GM18499 (cell line): ENCODE measurements around the gene TMEM185A.
"Not testable (repeated sequence)": the region's sequence is repeated elsewhere in the genome, so short reads cannot be mapped to it uniquely, and the experiment has no call there.

ENCODE experiments used
- ATAC-seq: cut with Tn5 transposase; IDR thresholded peaks from one replicate; pipeline ENCODE4 v1.9.1; 2021; ENCODE audit warnings: moderate number of reproducible peaks; ENCODE audit not compliant: insufficient read depth, unreplicated experiment

The TMEM185A gene

GRCh38 chrX:149631234-149632165 is at the start of gene TMEM185A:
TMEM185A (minus strand) TSS chrX:149631792; CDS start chrX:149631580, 212 bp downstream.
- no peak for ATAC-seq

DNA sequence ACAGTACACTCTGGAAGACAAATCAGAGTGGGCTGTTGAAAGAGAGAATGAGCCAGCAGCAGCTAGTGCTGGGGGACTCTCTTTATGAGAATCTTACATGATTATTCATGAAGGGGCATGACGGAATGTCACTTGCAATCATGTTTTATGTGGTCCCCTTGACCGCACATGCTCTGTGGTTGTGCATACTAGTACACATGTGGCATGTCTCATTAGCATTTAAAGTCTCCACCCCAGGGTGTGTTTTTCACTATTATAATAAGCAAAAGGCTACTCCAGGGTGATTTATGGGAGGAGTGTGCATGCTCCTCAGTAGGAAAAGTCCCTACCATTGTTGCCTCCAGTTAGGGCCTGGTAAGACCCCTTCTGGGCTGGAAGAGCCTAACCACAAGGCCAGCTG is 49.6 kb upstream of the TMEM185A start:
- no peak for ATAC-seq

- ATAC-seq: not testable (repeated sequence)
Measured at GRCh38 chrX:149679164-149679678, 47.6 kb upstream of the TMEM185A start.

DNA sequence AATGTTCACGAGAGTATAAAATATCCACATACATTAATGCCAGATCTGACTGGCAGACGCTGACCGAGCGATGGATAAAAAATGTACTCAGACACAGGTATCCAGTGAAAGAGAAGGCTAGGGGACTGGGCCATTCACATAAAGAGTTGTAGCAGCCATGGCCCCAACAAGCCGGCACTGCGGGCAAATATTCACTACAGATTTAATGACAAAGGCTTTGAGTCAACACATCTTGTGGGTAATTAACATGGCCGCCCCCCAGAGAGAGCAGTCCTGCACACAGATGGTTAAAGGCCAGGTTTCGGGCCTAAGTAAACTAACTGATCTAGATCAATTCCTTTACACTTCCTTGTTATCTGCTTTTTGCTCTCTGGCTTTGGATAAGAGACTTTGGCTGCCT is 44.0 kb upstream of the TMEM185A start:
- not testable (repeated sequence) for ATAC-seq

GRCh38 chrX:149675088-149675487 is 43.5 kb upstream of the TMEM185A start:
- not testable (repeated sequence) for ATAC-seq

- not testable (repeated sequence) for ATAC-seq
Measured at GRCh38 chrX:149660613-149661012, 29.0 kb upstream of the TMEM185A start.

- not testable (repeated sequence) for ATAC-seq
Measured at GRCh38 chrX:149656260-149656884, 24.8 kb upstream of the TMEM185A start.

DNA sequence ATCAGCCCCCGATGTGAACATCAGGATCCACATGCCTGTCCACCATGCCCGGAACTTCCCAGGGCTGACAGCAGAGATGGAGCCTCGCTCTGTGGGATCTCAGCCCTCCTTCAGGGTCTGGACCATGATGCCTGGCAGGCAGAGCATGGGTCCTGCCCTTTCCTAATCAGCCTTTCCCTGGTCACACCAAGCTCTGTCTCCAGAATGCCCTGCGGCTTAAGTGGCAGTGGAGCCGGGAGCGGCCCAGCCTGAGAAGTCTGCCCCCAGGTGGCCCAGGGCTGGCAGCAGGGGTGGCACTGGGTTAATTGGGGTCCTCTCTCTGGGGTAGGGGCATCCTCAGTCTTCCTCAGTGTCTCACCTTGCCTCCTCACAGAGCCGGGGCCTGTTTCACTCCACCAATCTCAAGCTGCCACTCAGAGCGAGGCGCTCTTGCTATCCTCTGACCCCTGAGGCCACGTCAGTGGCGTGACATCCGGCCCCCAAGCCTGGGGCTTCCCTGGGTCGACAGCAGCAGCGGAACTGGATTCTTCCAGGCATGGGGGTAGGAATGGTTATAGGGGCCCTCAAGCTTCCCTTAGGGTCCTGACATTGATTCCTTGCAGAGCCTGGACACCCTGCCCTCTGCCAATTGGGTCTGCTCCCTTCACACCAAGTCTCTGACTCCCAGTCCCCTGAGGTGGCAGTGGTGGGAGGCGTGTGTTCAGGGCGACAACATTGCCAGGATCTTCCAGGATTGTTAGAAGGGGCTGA is 20.8 kb upstream of the TMEM185A start:
- no peak for ATAC-seq

DNA sequence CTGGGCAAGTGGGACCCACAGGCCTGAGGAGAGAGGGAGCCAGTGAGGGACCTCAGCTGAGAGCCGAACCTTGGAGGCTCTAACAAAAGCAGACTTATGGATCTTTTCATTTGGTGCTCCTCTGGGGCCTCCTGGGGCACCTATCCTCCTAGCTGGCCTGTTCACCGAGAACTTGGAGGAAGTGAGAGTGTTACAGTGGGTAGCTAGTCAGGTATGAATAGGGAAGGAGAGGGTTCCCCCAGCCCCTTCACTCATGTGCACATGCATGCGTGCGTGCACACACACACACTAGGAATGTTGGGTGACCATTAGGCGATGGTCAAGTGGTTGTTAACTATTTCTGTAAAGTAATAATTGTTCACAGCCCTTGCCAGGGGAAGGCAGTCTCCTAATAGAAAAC is 18.6 kb upstream of the TMEM185A start:
- ATAC-seq: no peak

DNA sequence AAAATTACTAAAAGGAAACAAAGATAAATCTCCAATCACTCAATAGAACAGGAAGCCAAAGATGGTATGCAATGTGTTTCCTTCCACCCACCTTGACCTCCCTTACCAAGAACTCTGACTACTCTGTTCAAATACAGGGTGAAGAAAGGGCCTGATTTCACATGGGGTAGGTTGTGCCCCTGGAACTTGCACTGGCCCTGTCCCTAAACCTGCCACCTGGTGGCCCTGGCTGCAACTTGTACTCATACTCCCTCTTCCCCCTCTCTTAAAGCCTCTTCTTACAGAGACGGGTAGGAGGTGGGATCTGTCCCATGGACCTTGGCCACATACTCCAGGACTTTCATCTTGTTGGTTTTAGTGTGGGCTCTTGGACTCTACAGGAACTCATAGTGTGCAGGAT is 17.3 kb upstream of the TMEM185A start:
- ATAC-seq: no peak

GRCh38 chrX:149647505-149647904 is 15.9 kb upstream of the TMEM185A start:
- ATAC-seq: no peak

GRCh38 chrX:149643496-149643895 is 11.9 kb upstream of the TMEM185A start:
- ATAC-seq: no peak

GRCh38 chrX:149641835-149642234 is 10.2 kb upstream of the TMEM185A start:
- ATAC-seq: no peak

GRCh38 chrX:149641432-149641831 is 9.8 kb upstream of the TMEM185A start:
- ATAC-seq: no peak

DNA sequence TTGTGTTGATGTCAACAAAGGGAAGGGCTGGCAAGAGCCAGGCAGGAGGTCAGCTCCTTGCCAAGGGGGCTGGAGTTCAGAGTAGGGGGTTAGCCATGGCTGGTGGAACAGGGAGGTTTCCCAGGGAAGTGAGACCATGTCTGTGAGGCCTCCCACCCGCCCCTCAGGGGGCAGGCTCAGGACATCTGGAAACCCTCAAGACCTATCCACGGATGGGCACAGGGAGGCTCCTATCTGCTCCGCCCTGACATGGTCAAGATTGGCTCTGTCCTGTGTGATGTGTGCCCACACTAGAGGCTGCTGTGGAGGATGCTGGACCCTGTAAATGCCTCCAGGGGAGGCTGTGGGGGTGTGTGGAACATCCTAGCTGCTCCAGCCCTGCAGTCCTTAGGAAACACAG is 8.0 kb upstream of the TMEM185A start:
- ATAC-seq: no peak

- no peak for ATAC-seq
Measured at GRCh38 chrX:149638860-149639259, 7.3 kb upstream of the TMEM185A start.

- ATAC-seq: no peak
Measured at GRCh38 chrX:149633511-149633910, 1.9 kb upstream of the TMEM185A start.

GRCh38 chrX:149630681-149631233 is 835 bp downstream of the TMEM185A start:
- no peak for ATAC-seq

GRCh38 chrX:149629730-149630387 is 1.7 kb downstream of the TMEM185A start:
- ATAC-seq: no peak

DNA sequence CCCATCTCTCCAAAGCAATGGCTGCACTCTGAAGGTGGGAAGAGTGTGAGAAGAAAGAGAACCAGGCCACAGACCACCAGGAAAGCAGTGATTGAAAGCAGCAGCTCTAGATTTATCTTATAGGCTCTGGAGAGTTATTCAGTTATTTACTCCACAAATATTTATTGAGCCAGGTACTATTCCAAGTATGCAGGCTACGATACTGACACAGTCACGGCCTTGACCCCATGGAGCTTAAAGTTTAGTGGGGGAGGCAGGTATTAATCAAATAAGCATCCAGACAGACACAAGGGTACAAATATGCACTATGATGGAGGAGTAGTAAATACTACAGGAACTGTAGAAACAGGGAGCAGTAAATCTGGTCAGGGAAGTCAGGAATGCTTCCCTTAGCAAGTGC is 2.8 kb downstream of the TMEM185A start:
- no peak for ATAC-seq
